Cardiac muscle cell (in vitro differentiated cells and primary cell): ENCODE data around the gene SNX3. TPM values are rescaled to one million over a fixed set of nuclear protein-coding genes. Genes with fewer than 3 reads are reported as not detected.

Experiments used
- DNase-seq, 2 donors: peaks; one replicate each; pipeline versions ENCODE4 v3.0.0 to v3.0.0-alpha.2; 2010 to 2017; ENCODE audit warnings: low read depth in 1 of 2, low spot score in 1 of 2
- H3K27ac ChIP-seq: fragments of 200-600 bp; sonication (generic); 2 replicates; pipeline ENCODE4 v1.5.1; 2016
- H3K27me3 ChIP-seq: fragments of 200-600 bp; sonication (generic); 2 replicates; pipeline ENCODE4 v1.6.0; 2016; ENCODE audit warnings: control low read depth
- H3K36me3 ChIP-seq: fragments of 200-600 bp; sonication (generic); 2 replicates; pipeline ENCODE4 v1.5.1; 2016; ENCODE audit warnings: control low read depth
- H3K4me1 ChIP-seq: fragments of 200-600 bp; sonication (generic); 2 replicates; pipeline ENCODE4 v1.8.1; 2017; ENCODE audit warnings: low read depth, mild to moderate bottlenecking, mixed run types
- H3K4me3 ChIP-seq: fragments of 200-600 bp; sonication (generic); 2 replicates; pipeline ENCODE4 v1.5.1; 2016; ENCODE audit warnings: mild to moderate bottlenecking
- H3K9me3 ChIP-seq: fragments of 200-600 bp; sonication (generic); 2 replicates; pipeline ENCODE4 v1.5.1; 2017; ENCODE audit warnings: low read depth, mild to moderate bottlenecking, control low read depth
- CTCF ChIP-seq: IDR thresholded peaks from 2 replicates; pipeline ENCODE4 v1.5.1; 2012; ENCODE audit warnings: low read depth, mild to moderate bottlenecking, low read length
- polyA plus RNA-seq: library from polyadenylated mRNA; unstranded; fragments of >200 nt; fragmentation: Nextera tagmentation; extraction: Ambion mirVana; gene quantifications from 2 replicates; pipeline ENCODE4 v1.2.1, GENCODE V29; 2016
- total RNA-seq: library from RNA; depleted of rRNA; stranded (reverse); fragments of >200 nt; gene quantifications from 2 replicates; pipeline ENCODE4 v1.2.3, GENCODE V29; 2016

The SNX3 gene
- total and polyA plus RNA-seq, 2 experiments from 2014 or later: 190 to 402 TPM

GRCh38 chr6:108161724-108162282 lies 99.0 kb downstream of the SNX3 start:
- TF ChIP-seq CTCF: no peak
- no peaks in the 10 kb centered on the region for H3K9me3 ChIP-seq
- peaks cover 11% of the 10 kb centered on the region for H3K4me1 ChIP-seq
- H3K4me3 ChIP-seq: no peak overlapping the region
- no peak overlapping the region for H3K27ac ChIP-seq
- no peak for DNase-seq
- peaks cover 100% of the 10 kb centered on the region for H3K27me3 ChIP-seq
- no peaks in the 10 kb centered on the region for H3K36me3 ChIP-seq

Other genes starting within 250 kb of the SNX3 start
- 42.8 and 61.7 TPM in 2 replicates for gene OSTM1, start 186.3 kb downstream of the SNX3 start, total RNA-seq
- 14.8 and 18.1 TPM in 2 replicates for gene OSTM1, start 186.3 kb downstream of the SNX3 start, polyA plus RNA-seq
- not detected in 2 replicates for gene NR2E1, start 95.0 kb downstream of the SNX3 start, total RNA-seq
- not detected in 2 replicates for gene NR2E1, start 95.0 kb downstream of the SNX3 start, polyA plus RNA-seq
- 3.1 and 8.8 TPM in 2 replicates for gene AFG1L, start 34.0 kb upstream of the SNX3 start, total RNA-seq
- gene AFG1L, start 34.0 kb upstream of the SNX3 start, polyA plus RNA-seq: 5.8 and 7.7 TPM in 2 replicates